OCI-LY7 (cell line): ENCODE measurements around the gene ZBTB5. TPM values are rescaled to one million over a fixed set of nuclear protein-coding genes. Genes with fewer than 3 reads are reported as not detected.

Experiments
- BruUV-seq: library from RNA; stranded (reverse); fragments of 400-500 nt; replicated peaks from 2 replicates; lab custom pipeline; 2021; lab: Mats Ljungman, UMichigan
- CTCF ChIA-PET: fragments of 300-600 bp; sonication (Branson Sonifier 250); formaldehyde crosslinking; loops from one replicate; lab custom pipeline; 2022; ENCODE audit warnings: antibody characterized with exemption; ENCODE audit not compliant: unreplicated experiment; lab: Charles Lee
- POLR2A ChIA-PET: fragments of 300-600 bp; sonication (Branson Sonifier 250); formaldehyde crosslinking; loops from one replicate; lab custom pipeline; 2022; ENCODE audit warnings: antibody characterized with exemption; lab: Charles Lee
- DNase-seq: peaks from one replicate; pipeline ENCODE4 v3.0.0-alpha.2; 2015; ENCODE audit warnings: low spot score
- H2AFZ ChIP-seq: fragments of 200-600 bp; sonication (generic), shearing (Covaris generic); 2 replicates; pipeline ENCODE4 v1.6.1; 2014; ENCODE audit warnings: mild to moderate bottlenecking, antibody characterized with exemption, low read length, moderate library complexity
- H3K27ac ChIP-seq: fragments of 200-600 bp; sonication (generic); 2 replicates; pipeline ENCODE4 v1.5.1; 2014; ENCODE audit warnings: mixed run types, low read depth, mild to moderate bottlenecking, moderate library complexity, low read length, inconsistent platforms; ENCODE audit not compliant: poor library complexity, severe bottlenecking
- H3K36me3 ChIP-seq: fragments of 200-600 bp; sonication (generic); 2 replicates; pipeline ENCODE4 v1.6.1; 2014; ENCODE audit warnings: mild to moderate bottlenecking, antibody characterized with exemption, low read length, moderate library complexity, mixed read lengths; ENCODE audit not compliant: insufficient read depth
- H3K4me1 ChIP-seq: fragments of 200-600 bp; sonication (generic); 2 replicates; pipeline ENCODE4 v1.5.1; 2014; ENCODE audit warnings: mild to moderate bottlenecking, low read length; ENCODE audit not compliant: insufficient read depth, poor library complexity, severe bottlenecking
- H3K4me2 ChIP-seq: fragments of 200-600 bp; sonication (generic); 2 replicates; pipeline ENCODE4 v1.6.1; 2014; ENCODE audit warnings: mild to moderate bottlenecking, low read length
- H3K4me3 ChIP-seq: fragments of 200-600 bp; sonication (generic); 2 replicates; pipeline ENCODE4 v1.5.1; 2014; ENCODE audit warnings: mild to moderate bottlenecking, low read depth, low read length; ENCODE audit not compliant: poor library complexity, severe bottlenecking
- H3K79me2 ChIP-seq: fragments of 200-600 bp; sonication (generic); 2 replicates; pipeline ENCODE4 v1.6.1; 2016; ENCODE audit warnings: low read depth, mild to moderate bottlenecking, low read length, moderate library complexity, mixed read lengths; ENCODE audit not compliant: insufficient read depth
- H3K9me2 ChIP-seq: fragments of 200-600 bp; sonication (generic); 2 replicates; pipeline ENCODE4 v1.6.1; 2016; ENCODE audit warnings: mild to moderate bottlenecking, low read length, mixed read lengths; ENCODE audit not compliant: insufficient read depth
- H3K9me3 ChIP-seq: fragments of 200-600 bp; sonication (generic); 2 replicates; pipeline ENCODE4 v1.6.1; 2014; ENCODE audit warnings: mild to moderate bottlenecking, mixed run types, low read length, mixed read lengths
- H4K20me1 ChIP-seq: fragments of 200-600 bp; sonication (generic); 2 replicates; pipeline ENCODE4 v1.6.1; 2014; ENCODE audit warnings: mild to moderate bottlenecking, antibody characterized with exemption, low read length, moderate library complexity, mixed read lengths; ENCODE audit not compliant: insufficient read depth
- EZH2phosphoT487 ChIP-seq: fragments of 200-600 bp; sonication (generic); IDR thresholded peaks from 2 replicates; pipeline ENCODE4 v1.6.1; 2018; ENCODE audit warnings: low read depth, borderline replicate concordance, mild to moderate bottlenecking, mixed run types, antibody characterized with exemption, low read length, moderate library complexity, mixed read lengths
- intact Hi-C: fragments of 100-400 bp; cut with micrococcal nuclease; formaldehyde crosslinking; loops from one replicate; pipeline ENCODE4 v1.10.0; 2022; ENCODE audit not compliant: unreplicated experiment
- total RNA-seq, 2 experiments: library from RNA; depleted of rRNA in 1 of 2; stranded (reverse); fragments of >200 nt in 1 of 2; shearing (Covaris generic) in 1 of 2; gene quantifications; 2 replicates each; pipeline ENCODE4 v1.2.3, GENCODE V29; 2014 to 2022
- TF ChIP-seq, protein P1 (sequence below): fragments of 200-600 bp; sonication (generic); conservative IDR thresholded peaks from 2 replicates; pipeline ENCODE4 v1.5.1; 2014; ENCODE audit warnings: mild to moderate bottlenecking, antibody characterized with exemption, low read length, moderate library complexity, mixed read lengths

Gene ZBTB5
- total RNA-seq, 2 experiments from 2014 or later: 20.2 to 31.9 TPM

DNA sequence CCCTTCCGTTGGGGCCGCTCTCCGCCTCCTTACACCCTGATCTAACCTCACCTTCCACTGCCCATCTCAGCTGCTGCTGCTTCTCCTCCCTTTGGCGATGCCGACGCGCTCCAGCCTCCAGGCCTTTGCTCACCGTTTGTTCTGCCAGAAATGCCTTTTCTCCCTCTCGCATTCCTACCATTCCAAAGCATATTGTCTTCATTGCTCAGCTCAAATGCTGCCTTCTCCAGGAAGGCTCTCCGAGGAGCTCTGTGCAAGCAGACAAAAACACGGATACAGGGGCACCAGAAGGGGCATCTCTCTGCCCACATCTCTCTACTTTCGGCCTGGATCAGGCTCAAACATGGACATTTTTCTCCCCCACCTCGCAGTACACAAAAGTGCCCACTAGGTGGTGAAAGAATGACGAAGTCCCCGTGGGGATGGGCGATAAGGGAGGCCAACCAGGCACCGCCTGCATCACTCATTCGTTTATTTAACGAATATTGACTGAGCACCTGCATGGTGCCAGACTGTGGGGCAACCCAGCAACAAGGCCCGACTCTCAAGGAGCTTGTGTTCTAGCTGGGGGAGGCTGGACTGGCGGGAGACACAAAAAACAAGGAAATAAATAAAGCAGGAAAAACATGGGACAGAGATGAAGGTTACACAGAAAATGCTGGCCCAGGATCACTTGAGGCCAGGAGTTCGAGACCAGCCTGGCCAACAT, 50.1 kb downstream of the ZBTB5 start:
- DNase-seq: peak; percentile 92
- CTCF ChIA-PET: interaction anchor here (0.6 to 0.8 kb wide), 2 partner anchors 12 to 390 kb away, joined by 3 read pairs; no protein-coding TSS in a partner anchor
- H3K27ac ChIP-seq: peak overlapping the region; percentile 97
- no peaks in the 10 kb centered on the region; the same call in 1 of the 2 replicates for H3K79me2 ChIP-seq
- no peaks in the 10 kb centered on the region for H3K9me3 ChIP-seq
- POLR2A ChIA-PET: interaction anchor here (0.5 to 3.6 kb wide), 10 partner anchors 8 to 177 kb away, joined by 3 to 15 read pairs (median 5); no protein-coding TSS in a partner anchor
- BruUV-seq: no TSS peak
- TF ChIP-seq, protein P1, sequence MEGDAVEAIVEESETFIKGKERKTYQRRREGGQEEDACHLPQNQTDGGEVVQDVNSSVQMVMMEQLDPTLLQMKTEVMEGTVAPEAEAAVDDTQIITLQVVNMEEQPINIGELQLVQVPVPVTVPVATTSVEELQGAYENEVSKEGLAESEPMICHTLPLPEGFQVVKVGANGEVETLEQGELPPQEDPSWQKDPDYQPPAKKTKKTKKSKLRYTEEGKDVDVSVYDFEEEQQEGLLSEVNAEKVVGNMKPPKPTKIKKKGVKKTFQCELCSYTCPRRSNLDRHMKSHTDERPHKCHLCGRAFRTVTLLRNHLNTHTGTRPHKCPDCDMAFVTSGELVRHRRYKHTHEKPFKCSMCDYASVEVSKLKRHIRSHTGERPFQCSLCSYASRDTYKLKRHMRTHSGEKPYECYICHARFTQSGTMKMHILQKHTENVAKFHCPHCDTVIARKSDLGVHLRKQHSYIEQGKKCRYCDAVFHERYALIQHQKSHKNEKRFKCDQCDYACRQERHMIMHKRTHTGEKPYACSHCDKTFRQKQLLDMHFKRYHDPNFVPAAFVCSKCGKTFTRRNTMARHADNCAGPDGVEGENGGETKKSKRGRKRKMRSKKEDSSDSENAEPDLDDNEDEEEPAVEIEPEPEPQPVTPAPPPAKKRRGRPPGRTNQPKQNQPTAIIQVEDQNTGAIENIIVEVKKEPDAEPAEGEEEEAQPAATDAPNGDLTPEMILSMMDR: peak; percentile 92
- TF ChIP-seq EZH2phosphoT487: no peak
- H4K20me1 ChIP-seq: no peaks in the 10 kb centered on the region
- H3K4me3 ChIP-seq: peak overlapping the region; percentile 55
- H3K9me2 ChIP-seq: no peaks in the 10 kb centered on the region
- H2AFZ ChIP-seq: peak overlapping the region; percentile 68; the same call in 1 of the 2 replicates
- H3K36me3 ChIP-seq: no peaks in the 10 kb centered on the region
- intact Hi-C loops: loop anchor here (2.0 kb wide), 1 partner anchor 50 kb away; the partner anchor contains the start of gene ZBTB5
- peaks cover 94% of the 10 kb centered on the region for H3K4me1 ChIP-seq
- H3K4me2 ChIP-seq: peak overlapping the region; percentile 84

DNA sequence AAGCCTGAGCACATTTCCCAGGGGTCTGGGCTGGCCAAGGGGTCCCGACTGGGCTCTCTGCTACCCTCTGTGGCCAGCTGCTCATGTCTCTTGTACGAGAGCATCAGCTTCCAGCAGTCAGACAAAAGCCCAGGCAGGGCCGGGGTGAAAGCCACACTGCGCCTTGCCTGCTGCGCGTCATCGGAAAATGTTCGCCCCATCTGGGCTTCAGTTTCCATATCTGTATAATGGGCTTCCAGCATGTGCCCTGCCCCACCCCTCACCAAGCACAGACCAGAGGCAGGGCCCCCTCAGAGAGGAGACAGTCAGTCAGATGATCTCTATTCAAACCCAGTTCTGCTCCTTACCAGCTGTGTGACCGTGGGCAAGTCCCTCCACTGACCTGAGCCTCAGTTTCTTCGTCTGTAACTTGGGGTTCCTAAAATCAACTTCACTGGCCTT, 50.7 kb downstream of the ZBTB5 start:
- peak overlapping the region; percentile 68; the same call in 1 of the 2 replicates for H2AFZ ChIP-seq
- ChIA-PET CTCF (interaction anchor here (1.3 kb wide), 1 partner anchor 19 kb away, joined by 6 read pairs; no protein-coding TSS in a partner anchor), POLR2A (interaction anchor here (0.6 to 3.6 kb wide), 10 partner anchors 10 to 218 kb away, joined by 3 to 15 read pairs (median 4); no protein-coding TSS in a partner anchor)
- H3K9me2 ChIP-seq: no peaks in the 10 kb centered on the region
- H3K9me3 ChIP-seq: no peaks in the 10 kb centered on the region
- no peaks in the 10 kb centered on the region for H3K36me3 ChIP-seq
- DNase-seq: peak; percentile 65
- peaks cover 95% of the 10 kb centered on the region for H3K4me1 ChIP-seq
- H3K27ac ChIP-seq: peak overlapping the region; percentile 97
- peak overlapping the region; percentile 55 for H3K4me3 ChIP-seq
- intact Hi-C loops: loop anchor here (2.0 to 5.0 kb wide), 2 partner anchors 50 to 178 kb away; partner anchors contain the start of genes TOMM5 and ZBTB5
- H4K20me1 ChIP-seq: no peaks in the 10 kb centered on the region
- no peak for TF ChIP-seq EZH2phosphoT487
- TF ChIP-seq, protein P1: no peak
- no TSS peak for BruUV-seq
- H3K4me2 ChIP-seq: peak overlapping the region; percentile 84
- H3K79me2 ChIP-seq: no peaks in the 10 kb centered on the region; the same call in 1 of the 2 replicates
